ENCODE measurements around the gene MAGI2.
A peak's percentile ranks its signal among the peaks of the same experiment; 100 is the strongest.

MAGI2 gene

DNA sequence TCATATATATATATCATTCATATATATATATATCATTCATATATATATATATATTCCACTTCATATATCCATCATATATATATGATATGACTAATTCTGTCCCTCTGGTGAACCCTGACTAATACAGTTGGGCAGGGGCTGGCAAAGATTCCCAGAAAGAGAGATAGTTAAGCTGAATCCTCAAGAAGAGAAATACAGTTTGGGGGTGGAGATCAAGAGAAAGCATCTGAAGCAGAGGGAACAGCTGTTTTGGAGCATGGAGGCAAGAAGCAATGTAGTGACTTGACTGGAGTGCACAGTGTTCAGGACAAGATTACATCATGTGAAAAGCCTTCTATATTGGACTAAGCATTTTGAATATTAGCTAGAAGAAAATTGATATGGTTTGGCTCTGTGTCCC, 540.7 kb downstream of the MAGI2 start:
- no peak for TF ChIP-seq CTCF (conservative IDR thresholded peaks at IDR 0.05; ENCODE audit: low read length)
- DNase-seq (ENCODE audit: low read depth): peak; percentile 16
- H3K4me3 ChIP-seq (ENCODE audit: low read length): no peak overlapping the region

DNA sequence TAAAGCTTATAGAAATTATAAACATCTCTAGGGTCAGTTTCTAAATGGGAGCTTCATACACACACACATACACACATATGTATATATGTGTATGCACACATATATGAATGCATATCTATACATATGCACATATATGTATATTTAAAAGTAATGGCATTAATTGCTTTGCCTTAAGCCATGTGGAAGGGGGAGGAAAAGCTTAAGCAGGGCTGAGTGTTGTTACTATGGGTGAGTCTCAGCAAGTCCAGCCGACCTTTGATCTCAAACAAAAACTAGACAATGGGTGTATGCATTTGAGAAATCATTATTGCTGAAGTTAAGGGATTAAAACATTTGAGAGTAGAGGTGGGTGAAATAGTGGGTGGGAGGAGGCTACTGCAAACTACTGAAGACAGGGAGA, 546.7 kb downstream of the MAGI2 start:
- TF ChIP-seq CTCF (conservative IDR thresholded peaks at IDR 0.05; ENCODE audit: low read length): no peak
- no peak for DNase-seq (ENCODE audit: low read depth)
- no peak overlapping the region for H3K4me3 ChIP-seq (ENCODE audit: low read length)

DNA sequence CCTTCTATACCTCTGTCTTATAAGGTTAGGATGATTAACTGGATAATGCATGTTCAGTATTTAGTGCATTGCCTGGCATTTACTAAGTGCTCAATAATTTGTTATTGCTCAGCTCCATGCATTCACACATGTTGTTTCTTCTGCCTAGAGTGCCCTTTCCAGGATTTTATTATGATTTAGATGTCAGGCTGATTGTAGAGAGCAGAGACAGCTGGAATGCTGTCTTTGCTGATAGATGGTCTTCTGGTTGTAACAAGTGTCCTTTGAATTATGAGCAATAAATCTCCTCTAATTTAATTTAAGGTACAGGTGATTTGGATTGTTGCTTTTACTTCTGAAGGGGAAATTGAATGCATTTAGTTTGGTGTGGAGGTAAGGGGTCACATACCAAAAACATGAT, 548.0 kb downstream of the MAGI2 start:
- TF ChIP-seq CTCF (conservative IDR thresholded peaks at IDR 0.05; ENCODE audit: low read length): no peak
- no peak for DNase-seq (ENCODE audit: low read depth)

GRCh38 chr7:78904983-78905382, 548.5 kb downstream of the MAGI2 start:
- no peak for DNase-seq (ENCODE audit: low read depth)
- no peak for TF ChIP-seq CTCF (conservative IDR thresholded peaks at IDR 0.05; ENCODE audit: low read length)
- H3K4me3 ChIP-seq (ENCODE audit: low read length): no peak overlapping the region

More for the DNA sequence above, 548.0 kb downstream of the MAGI2 start:
- no peak overlapping the region for H3K4me3 ChIP-seq (ENCODE audit: low read length)

DNA sequence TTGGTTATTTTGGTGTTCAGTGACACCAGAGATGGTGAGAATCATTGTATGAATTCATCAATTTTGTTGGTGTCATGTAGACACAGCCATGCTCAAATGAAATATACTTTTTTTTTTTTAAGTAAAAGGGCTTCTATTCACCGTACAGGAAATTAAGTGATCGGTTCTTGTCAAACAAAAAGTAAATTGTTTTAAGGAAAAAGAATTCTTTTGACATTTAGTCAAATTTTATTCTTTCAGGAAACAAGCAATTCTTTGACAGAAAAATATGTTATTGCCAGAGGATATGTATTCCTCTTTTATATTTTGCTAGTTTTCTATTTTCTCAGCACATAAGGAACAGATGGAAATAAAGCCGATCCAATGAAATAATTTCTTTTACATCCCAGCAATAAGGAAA, 551.9 kb downstream of the MAGI2 start:
- no peak for DNase-seq (ENCODE audit: low read depth)
- no peak overlapping the region for H3K4me3 ChIP-seq (ENCODE audit: low read length)
- no peak for TF ChIP-seq CTCF (conservative IDR thresholded peaks at IDR 0.05; ENCODE audit: low read length)

DNA sequence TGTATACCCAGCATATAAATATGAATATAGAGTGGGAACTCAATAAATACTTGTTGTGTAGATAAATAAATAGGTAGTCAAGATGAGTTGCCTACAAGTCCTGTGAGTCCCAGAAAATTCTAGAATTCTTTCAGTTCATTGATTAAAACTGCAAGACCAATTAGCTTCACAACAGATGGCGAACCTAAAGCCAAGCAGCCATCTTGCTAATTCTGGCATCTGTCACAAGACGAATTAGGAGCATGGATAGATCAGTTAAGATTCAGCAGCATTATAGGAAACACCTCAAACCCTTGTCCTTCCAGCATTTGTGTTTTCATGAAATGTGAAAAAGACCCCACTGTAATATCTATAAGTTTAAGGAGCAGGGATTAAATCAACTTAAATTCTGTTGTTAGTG, 552.7 kb downstream of the MAGI2 start:
- no peak overlapping the region for H3K4me3 ChIP-seq (ENCODE audit: low read length)
- no peak for TF ChIP-seq CTCF (conservative IDR thresholded peaks at IDR 0.05; ENCODE audit: low read length)
- DNase-seq (ENCODE audit: low read depth): no peak

DNA sequence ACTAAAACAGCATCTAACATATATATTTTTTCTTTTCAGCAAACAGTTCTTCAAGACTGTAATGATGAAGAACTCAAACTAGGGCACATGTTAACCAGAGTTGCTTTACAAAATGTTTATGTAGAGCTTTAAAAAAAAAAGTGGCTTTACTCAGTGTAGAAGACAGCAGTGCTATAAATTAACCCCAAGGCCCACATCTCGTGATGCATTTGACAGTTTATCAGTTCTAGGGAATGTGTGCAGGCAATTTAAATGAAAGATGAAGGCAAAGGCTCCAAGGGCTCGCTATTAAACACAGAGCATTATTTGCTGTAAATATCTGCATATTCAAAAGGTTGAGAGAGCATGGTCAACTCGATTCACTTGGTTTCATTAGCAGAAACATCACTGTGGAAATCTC, 558.1 kb downstream of the MAGI2 start:
- DNase-seq (ENCODE audit: low read depth): no peak
- no peak for TF ChIP-seq CTCF (conservative IDR thresholded peaks at IDR 0.05; ENCODE audit: low read length)
- no peak overlapping the region for H3K4me3 ChIP-seq (ENCODE audit: low read length)
